ENCODE data around the gene ZFTA.
A peak's percentile ranks its signal among the peaks of the same experiment; 100 is the strongest.

GRCh38 chr11:63745304-63746170 lies 23.0 kb downstream of the ZFTA start:
- TF ChIP-seq CTCF (IDR thresholded peaks at IDR 0.05) (peak in 4 of 6 experiments; percentile 2 to 31 (median 28)), POLR2A (IDR thresholded peaks at IDR 0.05) (no peak)
